ENCODE results near the gene MYL10.

GRCh38 chr7:101669307-101669706 is 40.2 kb upstream of the MYL10 start:
- no peak for TF ChIP-seq POLR2A (IDR thresholded peaks at IDR 0.05)
- TF ChIP-seq CTCF (IDR thresholded peaks at IDR 0.05), result no peak

All from lower leg skin (tissue), 3 donors.